ENCODE data around the gene IKZF1. TPM values are rescaled to one million over a fixed set of nuclear protein-coding genes. Genes with fewer than 3 reads are reported as not detected.

Gene IKZF1
- total RNA-seq, 1 donor from 2014 or later, result 360 TPM

DNA sequence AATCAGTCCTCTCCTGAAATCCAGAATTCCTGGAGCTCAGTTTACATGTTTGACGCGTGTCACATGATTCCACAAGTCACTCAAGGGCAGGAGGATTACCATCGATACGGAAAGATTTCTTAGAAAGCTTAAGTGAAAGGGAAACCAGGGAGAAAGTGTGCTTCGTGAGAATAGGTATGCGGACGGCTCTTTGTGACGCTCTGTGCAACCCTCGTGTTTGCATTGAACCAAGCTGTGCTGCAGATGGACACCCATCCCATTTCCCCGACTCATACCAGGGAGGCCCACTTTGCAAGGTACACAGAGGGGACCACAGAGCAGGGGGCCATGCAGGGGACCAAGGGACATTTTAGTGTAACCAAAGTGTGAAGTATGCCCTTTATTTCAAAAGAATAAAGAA, 43.2 kb downstream of the IKZF1 start:
- intact Hi-C loops (cut with micrococcal nuclease), result loop anchor here (2.0 to 10.0 kb wide), 2 partner anchors 31 to 777 kb away; no protein-coding TSS in a partner anchor
- H3K4me3 Mint-ChIP-seq (ENCODE audit: low read depth), result peak overlapping the region; percentile 77

GRCh38 chr7:50348469-50349162, 44.1 kb downstream of the IKZF1 start:
- Mint-ChIP-seq H3K9me3 (no peaks in the 10 kb centered on the region), H3K27me3 (ENCODE audit: low read depth) (no peaks in the 10 kb centered on the region), H3K36me3 (ENCODE audit: low read depth) (peaks cover 90% of the 10 kb centered on the region), H3K4me3 (ENCODE audit: low read depth) (peak overlapping the region; percentile 77), H3K4me1 (ENCODE audit: low read depth) (peaks cover 94% of the 10 kb centered on the region), H3K27ac (peak overlapping the region; percentile 91)
- DNase-seq (ENCODE audit: low spot score), result no peak
- intact Hi-C loops (cut with micrococcal nuclease), result loop anchor here (10.0 kb wide), 1 partner anchor 776 kb away; no protein-coding TSS in a partner anchor

More for the DNA sequence above, 43.2 kb downstream of the IKZF1 start:
- Mint-ChIP-seq H3K4me1 (ENCODE audit: low read depth) (peaks cover 94% of the 10 kb centered on the region), H3K27me3 (ENCODE audit: low read depth) (no peaks in the 10 kb centered on the region), H3K27ac (peak overlapping the region; percentile 91), H3K9me3 (no peaks in the 10 kb centered on the region), H3K36me3 (ENCODE audit: low read depth) (peaks cover 90% of the 10 kb centered on the region)
- DNase-seq (ENCODE audit: low spot score), result peak; percentile 58

DNA sequence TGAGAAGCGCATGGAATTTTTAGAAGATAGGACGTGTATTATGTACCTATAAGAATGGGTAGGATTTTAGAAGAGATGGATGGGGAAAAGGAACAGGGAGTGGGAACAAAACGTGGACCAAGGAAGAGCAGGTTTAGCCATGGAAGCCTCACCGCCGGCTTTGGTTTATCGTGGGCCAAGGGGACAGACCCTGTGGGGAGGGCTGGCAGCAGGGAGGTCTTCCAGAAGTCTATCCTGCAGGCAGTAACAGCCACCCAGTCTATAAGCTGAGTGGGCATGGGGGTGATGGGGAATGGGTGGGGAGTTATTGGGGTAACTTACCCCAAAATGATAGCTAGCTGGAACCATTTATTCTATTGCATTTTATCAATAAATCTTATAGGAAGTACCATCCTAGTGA, 44.9 kb downstream of the IKZF1 start:
- H3K9me3 Mint-ChIP-seq, result no peaks in the 10 kb centered on the region
- H3K36me3 Mint-ChIP-seq (ENCODE audit: low read depth), result peaks cover 90% of the 10 kb centered on the region
- no peaks in the 10 kb centered on the region for H3K27me3 Mint-ChIP-seq (ENCODE audit: low read depth)
- peak overlapping the region; percentile 77 for H3K4me3 Mint-ChIP-seq (ENCODE audit: low read depth)
- peak overlapping the region; percentile 91 for H3K27ac Mint-ChIP-seq
- H3K4me1 Mint-ChIP-seq (ENCODE audit: low read depth), result peaks cover 93% of the 10 kb centered on the region
- DNase-seq (ENCODE audit: low spot score), result no peak
- intact Hi-C loops (cut with micrococcal nuclease), result loop anchor here (10.0 kb wide), 1 partner anchor 775 kb away; no protein-coding TSS in a partner anchor

GRCh38 chr7:50349963-50350944, 45.7 kb downstream of the IKZF1 start:
- no peaks in the 10 kb centered on the region for H3K27me3 Mint-ChIP-seq (ENCODE audit: low read depth)
- H3K4me1 Mint-ChIP-seq (ENCODE audit: low read depth), result peaks cover 96% of the 10 kb centered on the region
- H3K27ac Mint-ChIP-seq, result peak overlapping the region; percentile 91
- peak; percentile 80 for DNase-seq (ENCODE audit: low spot score)
- no peaks in the 10 kb centered on the region for H3K9me3 Mint-ChIP-seq
- peaks cover 92% of the 10 kb centered on the region for H3K36me3 Mint-ChIP-seq (ENCODE audit: low read depth)
- intact Hi-C loops (cut with micrococcal nuclease), result loop anchor here (1.0 to 10.0 kb wide), 6 partner anchors 8 to 775 kb away; no protein-coding TSS in a partner anchor
- peak overlapping the region; percentile 49 for H3K4me3 Mint-ChIP-seq (ENCODE audit: low read depth)

- DNase-seq (ENCODE audit: low spot score), result no peak
- no peaks in the 10 kb centered on the region for H3K27me3 Mint-ChIP-seq (ENCODE audit: low read depth)
- intact Hi-C loops (cut with micrococcal nuclease), result no loop called here
- peak overlapping the region; percentile 91 for H3K27ac Mint-ChIP-seq
- peak overlapping the region; percentile 49 for H3K4me3 Mint-ChIP-seq (ENCODE audit: low read depth)
- no peaks in the 10 kb centered on the region for H3K9me3 Mint-ChIP-seq
- H3K4me1 Mint-ChIP-seq (ENCODE audit: low read depth), result peaks cover 94% of the 10 kb centered on the region
- peaks cover 91% of the 10 kb centered on the region for H3K36me3 Mint-ChIP-seq (ENCODE audit: low read depth)
Observed at GRCh38 chr7:50351267-50351666, 46.8 kb downstream of the IKZF1 start.

DNA sequence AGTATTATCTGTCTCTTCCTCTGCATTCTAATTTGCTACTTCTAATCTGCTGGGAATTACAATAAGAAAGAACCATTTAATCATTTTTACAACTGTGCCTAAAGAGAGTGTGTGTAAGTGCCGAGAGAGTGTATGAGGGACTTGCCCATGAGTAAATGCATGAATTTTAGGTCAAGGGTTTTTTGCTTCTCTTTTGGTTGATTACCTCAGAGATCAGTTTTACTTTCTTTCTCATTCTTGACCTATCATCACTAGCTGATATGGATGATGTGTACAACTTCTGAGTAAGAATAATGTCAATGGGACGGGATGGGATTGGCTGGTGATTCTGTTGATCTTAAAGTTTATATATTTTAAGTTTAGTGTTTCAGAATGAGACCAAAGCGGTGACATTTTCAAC, 47.8 kb downstream of the IKZF1 start:
- Mint-ChIP-seq H3K36me3 (ENCODE audit: low read depth) (peaks cover 93% of the 10 kb centered on the region), H3K27me3 (ENCODE audit: low read depth) (no peaks in the 10 kb centered on the region), H3K4me3 (ENCODE audit: low read depth) (peak overlapping the region; percentile 49), H3K4me1 (ENCODE audit: low read depth) (peaks cover 93% of the 10 kb centered on the region), H3K9me3 (no peaks in the 10 kb centered on the region), H3K27ac (peak overlapping the region; percentile 91)
- DNase-seq (ENCODE audit: low spot score), result no peak
- intact Hi-C loops (cut with micrococcal nuclease), result loop anchor here (1.0 to 2.0 kb wide), 4 partner anchors 16 to 89 kb away; no protein-coding TSS in a partner anchor

DNA sequence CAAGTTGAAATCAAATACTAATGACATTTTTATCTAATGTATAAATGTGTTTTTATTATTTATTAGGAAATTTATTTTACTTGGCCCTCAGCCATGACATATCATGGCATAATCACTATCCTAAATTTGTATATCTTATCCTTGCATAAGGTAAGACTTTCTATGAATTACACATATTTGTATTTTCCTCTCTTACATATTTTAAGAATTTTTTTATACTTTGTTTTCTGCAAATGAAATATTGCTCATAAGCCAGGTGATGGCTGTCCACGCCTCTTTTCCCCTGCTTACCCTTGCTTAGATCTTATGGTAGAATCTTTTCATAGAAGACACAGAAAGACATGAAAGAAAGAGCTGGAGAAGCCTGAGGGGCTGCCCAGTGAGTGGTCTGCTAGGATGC, 48.2 kb downstream of the IKZF1 start:
- intact Hi-C loops (cut with micrococcal nuclease), result loop anchor here (1.0 to 2.0 kb wide), 4 partner anchors 16 to 90 kb away; no protein-coding TSS in a partner anchor
- H3K9me3 Mint-ChIP-seq, result no peaks in the 10 kb centered on the region
- no peak for DNase-seq (ENCODE audit: low spot score)
- no peaks in the 10 kb centered on the region for H3K27me3 Mint-ChIP-seq (ENCODE audit: low read depth)
- H3K27ac Mint-ChIP-seq, result peak overlapping the region; percentile 92
- H3K4me1 Mint-ChIP-seq (ENCODE audit: low read depth), result peaks cover 93% of the 10 kb centered on the region
- peak overlapping the region; percentile 48 for H3K4me3 Mint-ChIP-seq (ENCODE audit: low read depth)
- H3K36me3 Mint-ChIP-seq (ENCODE audit: low read depth), result peaks cover 93% of the 10 kb centered on the region

GRCh38 chr7:50353201-50353600, 48.7 kb downstream of the IKZF1 start:
- H3K27me3 Mint-ChIP-seq (ENCODE audit: low read depth), result no peaks in the 10 kb centered on the region
- H3K4me1 Mint-ChIP-seq (ENCODE audit: low read depth), result peaks cover 93% of the 10 kb centered on the region
- H3K27ac Mint-ChIP-seq, result peak overlapping the region; percentile 92
- H3K9me3 Mint-ChIP-seq, result no peaks in the 10 kb centered on the region
- H3K4me3 Mint-ChIP-seq (ENCODE audit: low read depth), result peak overlapping the region; percentile 48
- H3K36me3 Mint-ChIP-seq (ENCODE audit: low read depth), result peaks cover 93% of the 10 kb centered on the region
- intact Hi-C loops (cut with micrococcal nuclease), result loop anchor here (2.0 kb wide), 1 partner anchor 90 kb away; no protein-coding TSS in a partner anchor
- DNase-seq (ENCODE audit: low spot score), result no peak

DNA sequence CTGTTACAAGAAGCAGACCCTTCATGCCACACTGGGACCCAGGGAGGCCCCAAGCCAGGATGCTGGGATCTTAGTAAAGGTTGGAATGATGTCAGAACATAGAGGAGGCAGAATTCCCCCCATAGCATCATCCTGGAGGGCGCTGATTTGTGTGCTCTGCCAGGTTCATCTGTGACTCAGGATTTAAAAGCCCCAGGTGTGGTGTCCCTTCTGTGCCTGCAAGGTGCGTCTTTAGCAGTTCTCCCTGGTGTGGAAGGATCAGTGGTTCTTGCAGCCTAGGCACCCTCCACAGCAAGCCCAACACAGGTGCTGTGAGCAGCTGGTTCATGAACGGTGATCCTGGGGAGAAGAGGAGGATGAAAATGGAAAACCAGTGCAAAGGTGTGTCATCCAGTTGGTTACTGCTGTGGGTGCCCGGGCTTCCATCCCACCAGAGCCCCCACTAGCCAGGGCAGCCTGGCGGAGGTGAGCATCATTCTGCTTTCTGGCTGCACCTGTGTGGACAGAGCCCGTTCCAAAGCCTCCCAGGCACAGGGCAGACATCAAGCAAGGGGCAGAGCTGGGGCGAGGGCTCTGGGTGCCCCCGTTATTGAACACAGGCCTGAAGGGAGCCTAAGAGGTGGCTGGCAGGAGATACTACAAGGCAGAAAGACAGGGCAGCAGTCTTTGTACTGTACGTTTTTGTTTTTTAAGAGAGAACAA, 49.5 kb downstream of the IKZF1 start:
- H3K9me3 Mint-ChIP-seq, result no peaks in the 10 kb centered on the region
- intact Hi-C loops (cut with micrococcal nuclease), result loop anchor here (2.0 kb wide), 1 partner anchor 91 kb away; no protein-coding TSS in a partner anchor
- H3K4me3 Mint-ChIP-seq (ENCODE audit: low read depth), result peak overlapping the region; percentile 31
- H3K4me1 Mint-ChIP-seq (ENCODE audit: low read depth), result peaks cover 92% of the 10 kb centered on the region
- no peaks in the 10 kb centered on the region for H3K27me3 Mint-ChIP-seq (ENCODE audit: low read depth)
- peak overlapping the region; percentile 92 for H3K27ac Mint-ChIP-seq
- DNase-seq (ENCODE audit: low spot score), result no peak
- H3K36me3 Mint-ChIP-seq (ENCODE audit: low read depth), result peaks cover 93% of the 10 kb centered on the region

DNA sequence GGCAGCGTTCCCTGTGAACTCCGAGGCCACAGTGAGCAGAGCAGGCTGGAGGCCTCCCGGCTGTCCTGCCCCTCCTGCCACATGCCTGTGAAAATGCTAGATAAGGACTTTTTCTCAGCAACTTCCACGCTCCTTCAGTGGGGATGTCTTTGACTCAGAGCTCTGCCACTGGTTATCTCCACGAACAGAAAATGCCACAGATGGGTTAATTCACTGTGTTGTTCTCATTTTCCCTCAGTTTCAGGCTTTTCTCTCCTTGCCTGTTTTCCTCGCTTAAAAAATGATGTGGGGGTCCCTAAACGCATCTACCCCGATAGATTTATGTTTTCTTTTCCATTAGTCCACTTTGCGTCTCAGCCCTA, 51.3 kb downstream of the IKZF1 start:
- Mint-ChIP-seq H3K4me3 (ENCODE audit: low read depth) (peak overlapping the region; percentile 11), H3K36me3 (ENCODE audit: low read depth) (peaks cover 95% of the 10 kb centered on the region), H3K9me3 (no peaks in the 10 kb centered on the region), H3K27me3 (ENCODE audit: low read depth) (no peaks in the 10 kb centered on the region), H3K27ac (peak overlapping the region; percentile 77), H3K4me1 (ENCODE audit: low read depth) (peaks cover 91% of the 10 kb centered on the region)
- no peak for DNase-seq (ENCODE audit: low spot score)
- intact Hi-C loops (cut with micrococcal nuclease), result no loop called here

DNA sequence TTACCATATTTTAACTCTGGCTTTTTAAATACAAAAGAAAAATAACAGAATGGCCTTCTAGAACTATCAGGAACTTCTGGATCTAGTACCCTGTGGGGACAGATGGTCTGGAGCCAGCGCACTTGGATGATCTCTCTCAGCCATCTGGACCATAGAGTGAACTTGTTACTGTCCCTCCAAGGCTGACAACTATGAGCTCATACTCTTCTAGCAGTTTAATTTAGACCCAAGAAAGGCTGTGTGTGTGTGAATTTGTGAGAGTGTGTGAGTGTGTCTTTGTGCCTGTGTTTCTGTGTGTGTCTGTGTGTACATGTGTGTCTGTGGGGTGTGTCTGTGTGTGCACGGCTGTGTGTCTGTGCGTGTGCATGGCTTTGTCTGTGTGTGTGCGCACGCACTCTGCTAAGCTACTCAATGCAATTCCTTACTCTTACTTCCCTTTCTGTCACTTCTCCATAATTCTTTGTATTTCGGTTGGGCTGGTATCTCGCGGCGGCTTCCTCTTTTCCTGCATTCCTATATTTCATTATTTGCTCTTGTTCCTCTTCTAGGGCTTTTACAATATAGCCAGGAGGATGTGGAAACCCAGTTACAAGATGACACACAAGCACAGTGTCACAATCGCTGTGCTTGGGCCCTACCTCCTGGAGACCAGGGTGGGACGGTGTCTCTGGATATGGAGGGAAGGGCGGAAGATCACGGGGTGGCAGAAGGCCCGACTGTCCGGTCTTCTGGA, 51.9 kb downstream of the IKZF1 start:
- no peak for DNase-seq (ENCODE audit: low spot score)
- Mint-ChIP-seq H3K4me3 (ENCODE audit: low read depth) (peak overlapping the region; percentile 11), H3K36me3 (ENCODE audit: low read depth) (peaks cover 95% of the 10 kb centered on the region), H3K4me1 (ENCODE audit: low read depth) (peaks cover 91% of the 10 kb centered on the region), H3K27me3 (ENCODE audit: low read depth) (no peaks in the 10 kb centered on the region), H3K27ac (peak overlapping the region; percentile 77), H3K9me3 (no peaks in the 10 kb centered on the region)
- intact Hi-C loops (cut with micrococcal nuclease), result no loop called here

DNA sequence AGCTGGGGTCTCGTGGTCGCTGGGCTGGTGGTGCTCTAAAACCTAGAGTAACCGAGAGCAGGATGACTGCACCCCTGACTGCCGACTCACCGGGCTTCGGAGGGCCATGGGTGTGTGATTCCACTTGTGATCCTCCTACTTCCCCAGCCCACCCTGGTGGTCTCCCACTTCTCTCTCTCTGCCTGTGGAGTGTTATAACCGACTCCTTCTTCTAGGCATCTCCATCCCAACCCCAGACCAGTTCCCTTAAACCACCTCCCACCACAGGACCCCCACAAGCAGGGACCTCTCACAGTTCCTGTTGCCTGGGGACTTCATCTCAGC, 52.4 kb downstream of the IKZF1 start:
- Mint-ChIP-seq H3K36me3 (ENCODE audit: low read depth) (peaks cover 95% of the 10 kb centered on the region), H3K27ac (peak overlapping the region; percentile 77), H3K4me3 (ENCODE audit: low read depth) (peak overlapping the region; percentile 45), H3K4me1 (ENCODE audit: low read depth) (peaks cover 90% of the 10 kb centered on the region), H3K9me3 (no peaks in the 10 kb centered on the region), H3K27me3 (ENCODE audit: low read depth) (no peaks in the 10 kb centered on the region)
- no peak for DNase-seq (ENCODE audit: low spot score)
- intact Hi-C loops (cut with micrococcal nuclease), result no loop called here
